ENCODE data around the gene MACROD2.

DNA sequence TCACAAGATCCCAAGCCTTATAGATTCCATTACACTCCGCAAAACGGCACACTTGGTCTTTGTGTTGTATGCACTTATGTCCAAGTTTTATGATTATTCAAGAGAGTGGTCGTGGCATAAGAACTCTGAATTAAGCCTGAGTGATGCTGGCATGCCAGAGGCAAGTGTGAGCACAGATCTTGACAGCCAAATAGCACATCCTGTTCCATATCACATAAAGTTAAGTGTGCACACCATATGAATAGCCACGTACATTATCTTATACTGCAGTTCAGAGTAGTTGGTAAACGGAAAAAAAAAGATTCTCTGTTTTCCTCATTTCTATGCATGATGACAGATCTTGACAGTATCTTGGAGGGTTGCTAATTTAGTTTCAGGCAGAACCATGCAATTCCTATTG lies 1069.4 kb downstream of the MACROD2 start:
- TF ChIP-seq, protein P1, sequence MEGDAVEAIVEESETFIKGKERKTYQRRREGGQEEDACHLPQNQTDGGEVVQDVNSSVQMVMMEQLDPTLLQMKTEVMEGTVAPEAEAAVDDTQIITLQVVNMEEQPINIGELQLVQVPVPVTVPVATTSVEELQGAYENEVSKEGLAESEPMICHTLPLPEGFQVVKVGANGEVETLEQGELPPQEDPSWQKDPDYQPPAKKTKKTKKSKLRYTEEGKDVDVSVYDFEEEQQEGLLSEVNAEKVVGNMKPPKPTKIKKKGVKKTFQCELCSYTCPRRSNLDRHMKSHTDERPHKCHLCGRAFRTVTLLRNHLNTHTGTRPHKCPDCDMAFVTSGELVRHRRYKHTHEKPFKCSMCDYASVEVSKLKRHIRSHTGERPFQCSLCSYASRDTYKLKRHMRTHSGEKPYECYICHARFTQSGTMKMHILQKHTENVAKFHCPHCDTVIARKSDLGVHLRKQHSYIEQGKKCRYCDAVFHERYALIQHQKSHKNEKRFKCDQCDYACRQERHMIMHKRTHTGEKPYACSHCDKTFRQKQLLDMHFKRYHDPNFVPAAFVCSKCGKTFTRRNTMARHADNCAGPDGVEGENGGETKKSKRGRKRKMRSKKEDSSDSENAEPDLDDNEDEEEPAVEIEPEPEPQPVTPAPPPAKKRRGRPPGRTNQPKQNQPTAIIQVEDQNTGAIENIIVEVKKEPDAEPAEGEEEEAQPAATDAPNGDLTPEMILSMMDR (IDR thresholded peaks at IDR 0.05), result no peak
- TF ChIP-seq EZH2 (IDR thresholded peaks at IDR 0.05; ENCODE audit: borderline replicate concordance, insufficient read depth, low read depth, low read length, poor library complexity, severe bottlenecking), result no peak
